ENCODE results near the gene TAF10.

The TAF10 gene

DNA sequence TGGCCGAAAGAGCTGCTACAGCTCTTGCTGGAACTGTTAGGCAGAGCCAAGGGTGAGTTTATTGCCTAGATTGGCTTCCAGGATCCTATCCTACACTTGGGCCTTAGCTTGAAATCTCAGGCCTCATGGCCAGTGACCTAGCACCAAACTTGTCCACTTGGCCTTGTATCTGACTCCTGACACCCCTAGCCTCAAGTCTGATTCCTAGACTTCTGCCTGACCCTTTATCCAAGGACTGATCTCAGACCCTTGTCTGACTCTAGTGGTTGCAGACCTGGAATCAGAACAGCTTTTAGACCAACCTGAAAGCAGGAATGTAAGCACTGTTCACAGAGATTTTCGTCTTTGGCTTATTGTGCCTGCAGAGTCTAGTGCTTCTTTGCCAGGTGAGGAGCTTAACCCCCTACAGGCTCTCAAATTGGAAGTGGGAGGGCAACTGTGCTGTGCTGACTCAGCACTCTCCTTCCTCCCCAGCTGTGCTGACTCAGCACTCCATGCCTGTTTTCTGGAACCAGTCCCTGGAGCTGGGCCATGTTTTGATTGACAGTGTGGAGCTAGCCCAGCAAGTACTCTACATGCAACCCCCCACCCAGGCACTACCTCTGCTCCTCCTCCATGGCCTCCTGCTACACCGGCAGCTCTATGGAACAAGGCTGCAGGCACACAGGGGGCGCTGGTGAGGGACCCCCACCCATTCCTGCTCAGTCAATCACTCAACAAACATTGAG lies 43.7 kb downstream of the TAF10 start:
- TF ChIP-seq, protein P1, sequence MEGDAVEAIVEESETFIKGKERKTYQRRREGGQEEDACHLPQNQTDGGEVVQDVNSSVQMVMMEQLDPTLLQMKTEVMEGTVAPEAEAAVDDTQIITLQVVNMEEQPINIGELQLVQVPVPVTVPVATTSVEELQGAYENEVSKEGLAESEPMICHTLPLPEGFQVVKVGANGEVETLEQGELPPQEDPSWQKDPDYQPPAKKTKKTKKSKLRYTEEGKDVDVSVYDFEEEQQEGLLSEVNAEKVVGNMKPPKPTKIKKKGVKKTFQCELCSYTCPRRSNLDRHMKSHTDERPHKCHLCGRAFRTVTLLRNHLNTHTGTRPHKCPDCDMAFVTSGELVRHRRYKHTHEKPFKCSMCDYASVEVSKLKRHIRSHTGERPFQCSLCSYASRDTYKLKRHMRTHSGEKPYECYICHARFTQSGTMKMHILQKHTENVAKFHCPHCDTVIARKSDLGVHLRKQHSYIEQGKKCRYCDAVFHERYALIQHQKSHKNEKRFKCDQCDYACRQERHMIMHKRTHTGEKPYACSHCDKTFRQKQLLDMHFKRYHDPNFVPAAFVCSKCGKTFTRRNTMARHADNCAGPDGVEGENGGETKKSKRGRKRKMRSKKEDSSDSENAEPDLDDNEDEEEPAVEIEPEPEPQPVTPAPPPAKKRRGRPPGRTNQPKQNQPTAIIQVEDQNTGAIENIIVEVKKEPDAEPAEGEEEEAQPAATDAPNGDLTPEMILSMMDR (IDR thresholded peaks at IDR 0.05; ENCODE audit: insufficient read depth, low read length, poor library complexity, severe bottlenecking) = peak; percentile 7
- no peak for DNase-seq (ENCODE audit: extremely low read depth, insufficient read length)
- H3K36me3 ChIP-seq (ENCODE audit: control insufficient read depth, insufficient read depth, low read length) = peaks cover 6% of the 10 kb centered on the region
- H3K27me3 ChIP-seq (replicated peaks; ENCODE audit: control insufficient read depth, insufficient read depth, low read length) = no peaks in the 10 kb centered on the region
- H3K4me3 ChIP-seq (replicated peaks; ENCODE audit: low read depth, low read length) = no peak overlapping the region

DNA sequence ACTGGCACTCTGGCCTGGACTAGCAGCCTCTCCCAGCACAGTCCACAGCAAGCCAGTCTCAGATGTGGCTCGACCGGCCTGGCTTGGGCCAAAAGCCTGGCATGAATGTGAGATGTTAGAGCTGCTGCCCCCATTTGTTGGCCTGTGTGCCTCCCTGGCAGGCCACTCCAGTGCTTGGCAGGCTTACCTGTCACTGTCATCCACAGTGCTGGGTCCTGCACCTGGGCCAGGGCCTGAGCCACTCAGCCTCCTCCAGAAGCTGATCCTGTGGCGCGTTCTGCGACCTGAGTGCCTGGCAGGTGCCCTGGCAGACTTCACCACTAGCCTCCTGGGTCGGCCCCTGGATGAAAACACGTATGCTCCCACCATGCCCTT lies 44.7 kb downstream of the TAF10 start:
- H3K27me3 ChIP-seq (replicated peaks; ENCODE audit: control insufficient read depth, insufficient read depth, low read length) = no peaks in the 10 kb centered on the region
- no peak overlapping the region for H3K4me3 ChIP-seq (replicated peaks; ENCODE audit: low read depth, low read length)
- no peak for DNase-seq (ENCODE audit: extremely low read depth, insufficient read length)
- H3K36me3 ChIP-seq (ENCODE audit: control insufficient read depth, insufficient read depth, low read length) = peaks cover 6% of the 10 kb centered on the region
- TF ChIP-seq, protein P1 (IDR thresholded peaks at IDR 0.05; ENCODE audit: insufficient read depth, low read length, poor library complexity, severe bottlenecking) = no peak

DNA sequence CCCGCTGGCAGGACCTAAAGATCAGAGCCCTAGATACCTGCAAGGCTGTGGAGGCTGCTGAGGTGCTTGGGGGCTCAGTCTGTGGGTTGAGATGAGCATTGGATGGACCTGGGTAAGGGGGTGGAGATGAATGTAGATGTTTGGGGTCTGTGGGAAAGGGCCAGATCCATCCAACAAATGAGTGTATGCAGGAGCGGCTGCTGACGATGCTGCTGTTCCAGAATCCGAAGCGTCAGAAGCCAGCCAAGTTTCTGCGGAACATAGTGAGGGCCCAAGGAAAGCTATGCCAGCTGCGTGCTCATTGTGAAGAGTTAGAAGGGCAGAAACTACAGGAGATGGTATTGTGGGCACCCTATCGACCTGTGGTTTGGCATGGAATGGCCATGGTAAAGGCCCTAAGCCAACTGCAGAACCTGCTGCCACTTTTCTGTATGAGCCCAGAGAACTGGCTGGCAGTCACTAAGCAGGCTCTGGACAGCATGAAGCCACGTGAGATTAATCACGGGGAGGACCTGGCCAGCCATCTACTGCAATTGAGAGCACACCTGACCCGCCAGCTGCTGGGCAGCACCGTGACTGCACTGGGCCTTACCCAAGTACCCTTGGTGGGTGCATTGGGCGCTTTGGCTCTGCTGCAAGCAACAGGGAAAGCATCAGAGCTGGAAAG lies 45.2 kb downstream of the TAF10 start:
- H3K27me3 ChIP-seq (replicated peaks; ENCODE audit: control insufficient read depth, insufficient read depth, low read length) = no peaks in the 10 kb centered on the region
- DNase-seq (ENCODE audit: extremely low read depth, insufficient read length) = no peak
- TF ChIP-seq, protein P1 (IDR thresholded peaks at IDR 0.05; ENCODE audit: insufficient read depth, low read length, poor library complexity, severe bottlenecking) = no peak
- peaks cover 6% of the 10 kb centered on the region for H3K36me3 ChIP-seq (ENCODE audit: control insufficient read depth, insufficient read depth, low read length)
- no peak overlapping the region for H3K4me3 ChIP-seq (replicated peaks; ENCODE audit: low read depth, low read length)

DNA sequence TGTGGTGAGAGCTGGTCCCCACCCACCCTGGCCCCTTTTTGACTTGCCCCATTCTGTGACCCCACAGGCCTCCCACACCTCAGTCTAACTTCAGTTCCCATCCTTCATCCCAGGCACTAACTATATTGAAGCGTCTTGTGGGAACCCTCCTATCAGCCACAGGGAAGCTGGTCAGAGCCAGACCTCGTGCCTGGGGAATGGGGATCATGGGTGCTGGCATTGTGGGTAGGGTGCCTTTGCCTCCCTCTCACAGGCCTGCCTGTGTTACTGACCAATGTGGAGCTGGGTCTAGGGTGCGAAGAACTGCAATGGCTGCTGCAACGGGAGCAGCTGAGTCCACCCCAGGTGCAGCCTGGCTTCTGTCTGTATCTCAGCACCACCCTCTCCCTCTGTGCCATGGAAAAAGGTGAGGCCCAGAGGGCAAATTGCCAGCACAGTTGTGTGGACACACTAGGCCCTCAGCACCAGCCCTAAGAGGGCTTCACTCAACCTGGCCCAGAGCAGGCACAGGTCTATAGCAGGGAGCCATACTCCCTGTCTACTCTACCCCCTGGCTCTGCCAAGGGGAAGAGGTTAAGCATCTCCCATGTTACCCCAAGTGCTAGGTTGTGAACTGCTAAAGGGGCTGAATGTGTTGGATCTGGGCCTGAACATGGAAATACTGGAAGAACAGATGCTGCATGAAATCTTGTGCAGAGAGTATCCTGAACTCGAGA lies 45.9 kb downstream of the TAF10 start:
- DNase-seq (ENCODE audit: extremely low read depth, insufficient read length) = no peak
- TF ChIP-seq, protein P1 (IDR thresholded peaks at IDR 0.05; ENCODE audit: insufficient read depth, low read length, poor library complexity, severe bottlenecking) = no peak
- Histone ChIP-seq H3K4me3 (replicated peaks; ENCODE audit: low read depth, low read length) (no peak overlapping the region), H3K36me3 (ENCODE audit: control insufficient read depth, insufficient read depth, low read length) (peaks cover 6% of the 10 kb centered on the region), H3K27me3 (replicated peaks; ENCODE audit: control insufficient read depth, insufficient read depth, low read length) (no peaks in the 10 kb centered on the region)

DNA sequence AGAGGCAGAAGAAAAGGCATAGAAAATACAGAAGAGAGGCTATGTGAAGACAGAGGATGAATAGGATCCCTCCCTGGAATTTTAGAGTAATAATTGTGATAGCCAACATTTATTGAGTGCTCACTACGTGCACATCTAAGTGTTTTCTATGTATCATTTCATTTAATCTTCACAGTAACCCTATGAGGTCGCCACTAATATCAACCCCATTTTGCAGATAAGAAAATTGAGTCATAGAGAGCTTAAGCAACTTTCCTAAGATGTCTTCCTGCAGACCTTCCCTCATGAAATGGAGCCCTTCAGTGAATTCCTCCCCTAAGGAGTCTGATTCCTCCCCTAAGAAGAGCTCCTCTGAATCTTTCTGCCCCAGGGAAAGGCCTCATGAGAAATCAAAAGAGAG lies 46.7 kb downstream of the TAF10 start:
- Histone ChIP-seq H3K36me3 (ENCODE audit: control insufficient read depth, insufficient read depth, low read length) (peaks cover 6% of the 10 kb centered on the region), H3K27me3 (replicated peaks; ENCODE audit: control insufficient read depth, insufficient read depth, low read length) (no peaks in the 10 kb centered on the region), H3K4me3 (replicated peaks; ENCODE audit: low read depth, low read length) (no peak overlapping the region)
- DNase-seq (ENCODE audit: extremely low read depth, insufficient read length) = no peak
- TF ChIP-seq, protein P1 (IDR thresholded peaks at IDR 0.05; ENCODE audit: insufficient read depth, low read length, poor library complexity, severe bottlenecking) = no peak
